Vagina (tissue), 2 donors: ENCODE data around the gene SFMBT2. TPM values are rescaled to one million over a fixed set of nuclear protein-coding genes. Genes with fewer than 3 reads are reported as not detected.

Experiments
- DNase-seq, 2 donors: peaks; one replicate each; pipeline ENCODE4 v3.0.0-alpha.2; 2017; ENCODE audit errors: extremely low spot score in 2 of 2
- H3K27ac ChIP-seq: fragments of 200-600 bp; sonication (generic); one replicate; pipeline ENCODE4 v1.5.1; 2019
- H3K27me3 ChIP-seq: fragments of 200-600 bp; sonication (generic); one replicate; pipeline ENCODE4 v1.5.1; 2019
- H3K36me3 ChIP-seq, 2 donors: fragments of 200-600 bp; sonication (generic); one replicate each; pipeline ENCODE4 v1.5.1; 2017 to 2019
- H3K4me1 ChIP-seq: fragments of 200-600 bp; sonication (generic); one replicate; pipeline ENCODE4 v1.5.1; 2019
- H3K4me3 ChIP-seq, 2 donors: fragments of 200-600 bp; sonication (generic); 1 replicate in 1 of 2; 2 replicates in 1 of 2; pipeline ENCODE4 v1.5.1; 2016 to 2019
- H3K9me3 ChIP-seq: fragments of 200-600 bp; sonication (generic); one replicate; pipeline ENCODE4 v1.5.1; 2019
- POLR2A ChIP-seq, 2 donors: fragments of 450-650 bp; IDR thresholded peaks; one replicate each; pipeline ENCODE4 v1.6.1; 2017; ENCODE audit warnings: antibody characterized with exemption in 2 of 2, mild to moderate bottlenecking in 2 of 2, moderate library complexity in 2 of 2
- POLR2AphosphoS5 ChIP-seq, 2 donors: sonication (generic); formaldehyde crosslinking; IDR thresholded peaks; one replicate each; pipeline ENCODE4 v1.9.0; 2017; ENCODE audit warnings: antibody characterized with exemption in 2 of 2, mild to moderate bottlenecking in 2 of 2, low read depth in 1 of 2; ENCODE audit not compliant: insufficient read depth in 1 of 2
- intact Hi-C: fragments of 100-400 bp; cut with DNase I; formaldehyde crosslinking; loops from one replicate; pipeline ENCODE4 v1.15.1; 2023
- total RNA-seq: library from RNA; depleted of rRNA; stranded (reverse); fragments of >200 nt; gene quantifications from one replicate; pipeline ENCODE4 v1.2.3, GENCODE V29; 2016
- TF ChIP-seq, protein P1 (sequence below), 3 experiments: fragments of 450-650 bp in 2 of 3; fragments of 200-600 bp in 1 of 3; sonication (generic) in 1 of 3; IDR thresholded peaks; one replicate each; pipeline ENCODE4 v1.5.1; 2017 to 2019; ENCODE audit warnings: antibody characterized with exemption in 3 of 3, mild to moderate bottlenecking in 2 of 3, moderate library complexity in 2 of 3

The SFMBT2 gene
- total RNA-seq, 1 donor from 2014 or later, result 12.5 TPM

DNA sequence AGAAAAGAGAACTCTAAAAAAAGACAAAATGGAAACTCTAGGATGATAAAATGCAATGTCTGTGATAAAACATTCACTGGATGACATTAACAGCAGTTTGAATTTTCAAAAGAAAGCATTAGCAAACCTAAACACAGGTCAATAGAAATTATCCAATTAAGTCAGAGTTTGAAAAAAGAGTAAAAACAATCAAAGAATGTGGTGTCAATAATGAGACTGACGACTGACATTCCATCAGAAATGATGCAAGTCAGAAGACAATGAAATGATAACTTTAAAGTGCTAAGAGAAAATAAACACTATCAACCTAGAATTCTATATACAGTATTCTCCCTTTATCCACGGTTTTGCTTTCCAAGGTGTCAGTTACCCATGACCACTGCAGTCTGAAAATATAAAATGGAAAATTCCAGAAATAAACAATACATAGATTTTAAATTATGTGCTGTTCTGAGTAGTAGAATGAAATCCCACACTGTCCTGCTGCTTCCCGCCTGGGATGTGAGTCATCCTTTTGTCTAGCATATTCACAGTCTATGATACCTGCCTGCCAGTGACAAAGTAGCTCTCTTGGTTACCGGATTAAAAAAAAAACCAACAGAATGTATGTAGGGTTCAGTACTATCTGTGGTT is 38.3 kb upstream of the SFMBT2 start:
- H3K36me3 ChIP-seq, result no peaks in the 10 kb centered on the region
- no peaks in the 10 kb centered on the region for H3K27me3 ChIP-seq
- H3K9me3 ChIP-seq, result peaks cover 6% of the 10 kb centered on the region
- intact Hi-C loops, result no loop called here
- no peak for DNase-seq
- TF ChIP-seq, protein P1, sequence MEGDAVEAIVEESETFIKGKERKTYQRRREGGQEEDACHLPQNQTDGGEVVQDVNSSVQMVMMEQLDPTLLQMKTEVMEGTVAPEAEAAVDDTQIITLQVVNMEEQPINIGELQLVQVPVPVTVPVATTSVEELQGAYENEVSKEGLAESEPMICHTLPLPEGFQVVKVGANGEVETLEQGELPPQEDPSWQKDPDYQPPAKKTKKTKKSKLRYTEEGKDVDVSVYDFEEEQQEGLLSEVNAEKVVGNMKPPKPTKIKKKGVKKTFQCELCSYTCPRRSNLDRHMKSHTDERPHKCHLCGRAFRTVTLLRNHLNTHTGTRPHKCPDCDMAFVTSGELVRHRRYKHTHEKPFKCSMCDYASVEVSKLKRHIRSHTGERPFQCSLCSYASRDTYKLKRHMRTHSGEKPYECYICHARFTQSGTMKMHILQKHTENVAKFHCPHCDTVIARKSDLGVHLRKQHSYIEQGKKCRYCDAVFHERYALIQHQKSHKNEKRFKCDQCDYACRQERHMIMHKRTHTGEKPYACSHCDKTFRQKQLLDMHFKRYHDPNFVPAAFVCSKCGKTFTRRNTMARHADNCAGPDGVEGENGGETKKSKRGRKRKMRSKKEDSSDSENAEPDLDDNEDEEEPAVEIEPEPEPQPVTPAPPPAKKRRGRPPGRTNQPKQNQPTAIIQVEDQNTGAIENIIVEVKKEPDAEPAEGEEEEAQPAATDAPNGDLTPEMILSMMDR (IDR thresholded peaks at IDR 0.05), result no peak
- TF ChIP-seq POLR2A (IDR thresholded peaks at IDR 0.05) (no peak), POLR2AphosphoS5 (IDR thresholded peaks at IDR 0.05; ENCODE audit: insufficient read depth in 1 of 2, low read depth in 1 of 2) (no peak)
- H3K27ac ChIP-seq, result no peak overlapping the region
- H3K4me1 ChIP-seq, result no peaks in the 10 kb centered on the region
- no peak overlapping the region for H3K4me3 ChIP-seq

DNA sequence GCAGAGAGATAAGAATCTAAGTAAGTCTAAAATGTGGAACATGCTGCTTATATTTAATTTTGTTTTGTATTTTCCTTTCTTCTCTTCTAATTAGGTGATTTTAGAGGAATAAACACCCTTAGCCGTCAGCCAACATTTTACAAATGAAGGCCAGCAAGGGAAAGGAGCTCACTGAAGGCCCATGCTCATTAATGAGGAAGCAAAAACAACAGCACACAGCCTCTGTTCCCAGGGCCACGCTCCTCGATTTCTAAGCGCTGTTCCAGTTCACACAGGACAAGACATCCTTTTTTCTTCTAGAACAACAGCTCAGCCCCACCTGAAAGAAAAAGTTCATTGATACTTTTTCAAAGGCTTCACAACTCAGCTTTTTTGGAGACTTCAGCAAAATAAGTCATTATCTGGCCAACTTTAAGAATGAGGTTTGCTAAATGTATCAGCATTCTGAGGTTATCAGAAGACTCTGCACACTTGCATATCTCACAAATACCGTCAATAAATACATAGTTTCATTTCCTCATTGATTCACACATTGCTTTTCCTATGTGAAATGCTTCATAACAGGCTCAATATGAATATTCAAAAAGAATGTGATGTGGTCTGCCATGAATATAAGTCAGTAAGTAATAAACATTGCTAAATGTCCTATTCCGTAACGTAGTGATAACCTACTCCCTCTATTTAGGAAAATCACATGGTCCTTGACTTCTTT is 34.8 kb upstream of the SFMBT2 start:
- H3K4me1 ChIP-seq, result no peaks in the 10 kb centered on the region
- H3K9me3 ChIP-seq, result peaks cover 6% of the 10 kb centered on the region
- no peak for DNase-seq
- no peak overlapping the region for H3K4me3 ChIP-seq
- no peaks in the 10 kb centered on the region for H3K36me3 ChIP-seq
- no peaks in the 10 kb centered on the region for H3K27me3 ChIP-seq
- no peak for TF ChIP-seq POLR2A (IDR thresholded peaks at IDR 0.05)
- TF ChIP-seq, protein P1 (IDR thresholded peaks at IDR 0.05), result no peak
- TF ChIP-seq POLR2AphosphoS5 (IDR thresholded peaks at IDR 0.05; ENCODE audit: insufficient read depth in 1 of 2, low read depth in 1 of 2), result no peak
- intact Hi-C loops, result no loop called here
- H3K27ac ChIP-seq, result no peak overlapping the region

DNA sequence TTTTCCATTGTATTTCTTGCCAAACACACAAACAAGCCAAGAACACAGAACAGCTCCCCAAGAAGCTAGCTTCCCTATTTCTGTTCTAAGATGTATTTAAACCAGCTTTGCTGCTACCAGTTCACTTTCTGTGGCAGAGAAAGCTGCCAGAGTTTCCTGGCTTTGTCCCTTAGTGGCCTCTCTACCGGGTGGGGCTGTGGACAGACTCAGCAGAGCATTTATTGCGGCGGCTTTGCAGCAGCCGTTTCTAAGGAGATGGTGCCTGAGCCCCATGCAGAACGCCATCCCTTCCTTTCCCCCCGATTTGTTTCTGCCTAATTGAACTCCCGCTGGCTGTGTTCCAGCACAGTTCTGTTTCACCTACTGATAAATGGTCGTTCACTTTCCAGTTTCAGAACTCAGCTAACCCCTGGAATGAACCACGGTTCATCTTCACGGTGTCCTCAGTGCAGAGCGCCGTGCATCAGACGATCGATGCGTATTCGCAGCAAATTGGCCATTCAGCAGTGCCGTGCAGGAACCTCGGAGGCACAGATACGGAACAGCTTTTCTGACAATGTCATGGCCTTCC is 33.8 kb upstream of the SFMBT2 start:
- no peak overlapping the region for H3K27ac ChIP-seq
- no peaks in the 10 kb centered on the region for H3K27me3 ChIP-seq
- intact Hi-C loops, result no loop called here

DNA sequence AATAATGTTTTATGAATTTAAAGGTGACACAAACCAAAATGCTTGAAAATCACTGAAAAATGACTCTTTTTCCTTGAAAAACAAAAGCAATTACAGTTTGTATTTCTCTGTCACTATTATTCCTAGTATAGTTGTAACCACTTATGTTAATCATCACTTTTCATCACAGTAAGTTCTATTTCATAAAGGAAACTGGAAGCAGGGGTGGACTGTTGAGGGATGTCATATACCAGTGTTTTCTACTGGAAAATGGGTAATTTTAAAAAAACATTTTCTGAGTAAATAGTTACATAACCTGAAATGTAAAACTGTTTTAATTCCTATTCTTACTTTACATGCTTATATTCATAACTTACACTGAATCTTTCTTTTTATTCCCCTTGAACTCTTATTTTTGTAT is 32.2 kb upstream of the SFMBT2 start:
- Histone ChIP-seq H3K27ac (no peak overlapping the region), H3K9me3 (no peaks in the 10 kb centered on the region), H3K27me3 (no peaks in the 10 kb centered on the region), H3K4me1 (no peaks in the 10 kb centered on the region), H3K4me3 (no peak overlapping the region), H3K36me3 (no peaks in the 10 kb centered on the region)
- intact Hi-C loops, result no loop called here
- TF ChIP-seq, protein P1 (IDR thresholded peaks at IDR 0.05), result no peak
- no peak for TF ChIP-seq POLR2A (IDR thresholded peaks at IDR 0.05)
- TF ChIP-seq POLR2AphosphoS5 (IDR thresholded peaks at IDR 0.05; ENCODE audit: insufficient read depth in 1 of 2, low read depth in 1 of 2), result no peak
- no peak for DNase-seq

More for the DNA sequence above, 33.8 kb upstream of the SFMBT2 start:
- Histone ChIP-seq H3K36me3 (no peaks in the 10 kb centered on the region), H3K9me3 (peaks cover 6% of the 10 kb centered on the region), H3K4me1 (no peaks in the 10 kb centered on the region), H3K4me3 (no peak overlapping the region)
- TF ChIP-seq POLR2AphosphoS5 (IDR thresholded peaks at IDR 0.05; ENCODE audit: insufficient read depth in 1 of 2, low read depth in 1 of 2) (no peak), POLR2A (IDR thresholded peaks at IDR 0.05) (no peak)
- no peak for DNase-seq

DNA sequence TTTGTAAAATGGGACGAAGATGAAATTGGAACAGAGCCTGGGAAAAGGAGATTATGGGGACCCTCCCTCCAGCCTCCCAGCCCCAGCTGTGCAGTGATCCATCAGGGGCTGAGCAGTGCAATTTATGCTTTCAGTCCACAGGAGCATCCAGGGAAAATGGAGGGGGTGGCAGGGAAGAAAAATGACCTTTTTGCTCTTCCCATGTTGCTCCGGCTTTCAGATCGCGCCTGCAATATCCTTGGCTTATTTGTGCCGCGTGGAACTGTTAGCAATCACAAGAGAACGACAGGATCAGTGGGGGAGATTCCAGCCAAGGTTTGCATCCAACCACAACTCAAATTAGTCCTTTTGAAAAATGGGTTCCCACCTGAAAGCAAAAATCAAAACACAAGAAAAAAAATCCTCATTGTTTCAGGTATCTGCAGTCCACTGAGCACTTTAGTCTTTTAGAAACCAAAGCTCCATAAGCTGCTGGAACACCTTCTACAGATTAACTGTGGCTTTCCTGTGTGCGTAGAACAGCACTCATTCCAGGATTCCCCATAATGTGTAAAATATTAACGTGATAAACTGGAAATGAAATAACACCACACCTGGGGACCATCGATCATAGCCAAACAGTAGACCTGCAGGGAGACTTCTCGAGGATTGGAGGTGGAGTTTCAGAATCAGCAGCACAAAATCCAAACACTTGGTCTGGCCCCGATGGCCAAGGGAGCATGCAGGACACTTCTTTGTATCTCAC is 30.7 kb upstream of the SFMBT2 start:
- DNase-seq, result no peak
- Histone ChIP-seq H3K36me3 (no peaks in the 10 kb centered on the region), H3K4me3 (no peak overlapping the region), H3K4me1 (no peaks in the 10 kb centered on the region), H3K9me3 (no peaks in the 10 kb centered on the region), H3K27me3 (no peaks in the 10 kb centered on the region), H3K27ac (no peak overlapping the region)
- intact Hi-C loops, result no loop called here
- TF ChIP-seq, protein P1 (IDR thresholded peaks at IDR 0.05), result no peak
